ENCODE results near the gene NDUFS3.
"Not testable (repeated sequence)": the region's sequence is repeated elsewhere in the genome, so short reads cannot be mapped to it uniquely, and the experiment has no call there.

Gene NDUFS3

DNA sequence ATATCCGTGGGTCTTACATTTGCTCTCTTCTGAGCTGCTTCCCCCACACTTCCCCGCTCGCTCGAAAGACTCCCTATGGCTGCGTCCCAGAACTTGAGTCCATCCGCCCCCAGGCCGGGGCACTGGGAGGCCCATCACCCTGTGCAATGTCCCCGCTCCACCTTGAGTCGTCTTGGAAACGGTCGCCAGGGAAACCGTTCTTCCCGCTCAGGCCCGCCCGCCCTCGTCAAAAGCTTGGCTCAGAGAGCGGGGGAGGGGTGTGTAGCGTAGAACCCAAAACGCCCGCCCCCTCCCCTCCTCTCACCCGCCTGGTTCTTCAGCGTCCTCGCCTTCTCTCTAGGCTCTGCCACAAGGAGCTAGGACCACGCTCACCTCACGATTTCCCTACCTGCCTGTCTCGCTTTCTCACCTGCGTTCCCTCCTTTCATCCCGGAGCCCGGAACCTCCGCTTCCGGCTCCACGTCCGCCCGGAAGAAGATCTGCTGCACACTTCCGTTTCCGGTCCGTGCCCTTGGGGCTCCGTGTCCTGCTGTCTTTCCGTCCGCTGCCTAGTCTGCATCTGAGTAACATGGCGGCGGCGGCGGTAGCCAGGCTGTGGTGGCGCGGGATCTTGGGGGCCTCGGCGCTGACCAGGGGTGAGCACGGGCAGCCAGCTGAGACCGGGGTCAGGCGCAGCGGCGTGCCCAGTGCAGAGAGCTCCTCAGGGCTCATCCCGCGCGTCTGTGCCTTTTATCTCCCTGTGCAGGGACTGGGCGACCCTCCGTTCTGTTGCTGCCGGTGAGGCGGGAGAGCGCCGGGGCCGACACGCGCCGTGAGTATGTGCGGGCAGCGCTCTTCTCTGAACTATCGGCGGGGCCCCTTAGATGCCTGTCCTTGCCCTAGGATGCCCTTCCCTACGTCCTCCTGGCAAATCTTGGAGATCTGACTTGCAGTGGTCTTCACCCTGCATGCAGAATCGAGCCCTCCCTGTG is at the start of gene NDUFS3, which contains the start of gene KBTBD4:
NDUFS3 (plus strand) TSS at position 551 of the 971 bp plus-strand sequence; CDS start at position 569, 18 bp downstream.
KBTBD4 (minus strand) TSS at position 447 of the 971 bp plus-strand sequence; CDS start at position 428, 19 bp downstream.
- peak; percentile 68 to 90 (median 80) for DNase-seq (ENCODE audit: low read depth in 3 of 3, low spot score in 1 of 3)

GRCh38 chr11:47529951-47530350 is 48.9 kb upstream of the NDUFS3 start:
- DNase-seq (ENCODE audit: low read depth in 3 of 3, low spot score in 1 of 3), result no peak

- DNase-seq (ENCODE audit: low read depth in 3 of 3, low spot score in 1 of 3), result not testable (repeated sequence)
Observed at GRCh38 chr11:47530721-47531120, 48.2 kb upstream of the NDUFS3 start.

- no peak for DNase-seq (ENCODE audit: low read depth in 3 of 3, low spot score in 1 of 3)
Observed at GRCh38 chr11:47531666-47532065, 47.2 kb upstream of the NDUFS3 start.

- DNase-seq (ENCODE audit: low read depth in 3 of 3, low spot score in 1 of 3), result no peak
Observed at GRCh38 chr11:47532597-47533213, 46.2 kb upstream of the NDUFS3 start.

DNA sequence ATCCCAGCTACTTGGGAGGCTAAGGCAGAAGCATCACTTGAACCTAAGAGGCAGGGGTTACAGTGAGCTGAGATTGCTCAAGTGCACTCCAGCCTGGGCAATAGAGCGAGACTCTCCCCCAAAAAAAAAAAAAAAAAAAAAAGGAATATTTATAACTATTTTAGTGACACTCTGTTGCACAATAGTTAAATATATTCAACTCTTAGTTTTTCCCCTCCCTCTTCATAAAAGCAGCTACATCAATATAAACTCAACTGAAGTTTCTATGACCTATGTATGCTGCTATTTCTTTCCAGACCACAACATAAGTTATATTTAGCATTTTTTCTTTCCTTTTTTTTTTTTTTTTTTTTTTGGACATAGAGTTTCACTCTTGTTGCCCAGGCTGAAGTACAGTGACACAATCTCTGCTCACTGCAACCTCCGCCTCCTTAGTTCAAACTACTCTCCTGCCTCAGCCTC is 45.2 kb upstream of the NDUFS3 start:
- no peak for DNase-seq (ENCODE audit: low read depth in 3 of 3, low spot score in 1 of 3)

- DNase-seq (ENCODE audit: low read depth in 3 of 3, low spot score in 1 of 3), result no peak
Observed at GRCh38 chr11:47534704-47535251, 44.1 kb upstream of the NDUFS3 start.

- DNase-seq (ENCODE audit: low read depth in 3 of 3, low spot score in 1 of 3), result no peak
Observed at GRCh38 chr11:47536915-47537314, 42.0 kb upstream of the NDUFS3 start.

DNA sequence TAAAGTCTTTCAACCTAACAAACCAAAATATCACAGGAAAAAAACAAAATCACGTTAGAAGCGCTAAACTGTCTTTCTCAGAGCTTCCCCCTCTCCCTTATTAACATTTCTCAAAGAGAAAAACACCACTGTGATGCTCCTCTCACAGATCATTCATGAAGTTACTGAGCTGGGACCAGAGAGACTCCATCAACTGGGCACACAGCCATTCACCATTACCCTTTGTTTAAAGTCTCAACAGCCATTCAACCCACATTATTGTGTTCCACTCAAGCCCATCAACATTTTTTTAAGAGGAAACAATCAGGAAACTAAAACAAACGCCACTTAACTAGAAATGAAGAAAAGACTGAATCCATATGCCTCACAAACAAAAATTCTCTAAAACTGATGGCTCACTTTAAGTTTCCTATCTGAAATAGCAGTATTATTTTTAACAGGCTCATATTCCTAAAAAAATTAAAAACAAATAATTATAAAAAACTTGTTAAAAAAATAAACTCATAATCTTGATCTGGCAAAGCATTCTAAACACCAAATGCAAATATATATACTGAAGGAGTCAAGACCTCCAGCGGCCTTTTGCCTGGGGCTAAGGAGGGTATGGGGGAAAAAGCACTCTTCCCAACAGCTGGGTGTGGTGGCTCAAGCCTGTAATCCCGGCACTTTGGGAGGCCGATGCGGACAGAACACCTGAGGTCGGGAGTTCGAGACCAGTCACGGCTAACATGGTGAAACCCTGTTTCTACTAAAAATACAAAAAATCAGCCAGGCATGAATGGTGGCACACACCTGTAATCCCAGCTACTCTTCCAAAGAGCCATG is 39.9 kb upstream of the NDUFS3 start:
- DNase-seq (ENCODE audit: low read depth in 3 of 3, low spot score in 1 of 3), result no peak

DNA sequence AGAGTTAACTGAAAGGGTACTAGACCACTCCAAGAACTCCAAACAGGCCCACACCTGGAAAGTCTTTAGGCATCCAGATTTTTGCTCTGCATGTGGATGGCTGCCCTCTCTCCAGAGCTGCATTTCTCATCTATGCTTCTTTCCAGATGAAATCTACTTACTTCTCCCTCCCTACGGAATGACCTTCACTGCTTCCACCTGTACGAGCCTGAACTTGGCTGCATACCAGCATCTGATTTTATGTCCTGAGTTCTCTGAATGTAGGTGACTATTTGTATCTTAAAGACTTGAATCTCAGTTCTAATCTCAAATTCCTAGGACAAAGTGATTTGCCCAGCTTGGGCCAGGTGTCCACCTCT is 39.2 kb upstream of the NDUFS3 start:
- DNase-seq (ENCODE audit: low read depth in 3 of 3, low spot score in 1 of 3), result no peak

DNA sequence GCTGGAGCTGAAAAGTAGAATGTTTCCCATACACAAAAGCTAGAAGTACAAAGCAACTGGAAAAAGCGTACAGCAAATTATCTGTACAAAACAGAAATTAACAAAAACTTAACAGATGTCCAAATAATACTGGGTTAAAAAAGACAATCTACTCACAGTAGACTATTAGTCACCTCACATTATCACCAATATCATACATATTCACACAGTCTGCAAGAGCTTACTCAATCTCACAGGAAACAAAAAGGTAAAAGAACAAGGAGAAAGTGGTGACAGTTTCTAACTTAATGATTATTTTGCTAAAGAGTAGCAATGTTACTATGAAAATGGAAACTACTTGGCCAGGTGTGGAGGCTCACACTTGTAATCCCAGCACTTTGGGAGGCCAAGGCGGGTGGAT is 37.8 kb upstream of the NDUFS3 start:
- DNase-seq (ENCODE audit: low read depth in 3 of 3, low spot score in 1 of 3), result no peak

- no peak for DNase-seq (ENCODE audit: low read depth in 3 of 3, low spot score in 1 of 3)
Observed at GRCh38 chr11:47545298-47545697, 33.6 kb upstream of the NDUFS3 start.

GRCh38 chr11:47546274-47546673 is 32.6 kb upstream of the NDUFS3 start:
- not testable (repeated sequence) for DNase-seq (ENCODE audit: low read depth in 3 of 3, low spot score in 1 of 3)

DNA sequence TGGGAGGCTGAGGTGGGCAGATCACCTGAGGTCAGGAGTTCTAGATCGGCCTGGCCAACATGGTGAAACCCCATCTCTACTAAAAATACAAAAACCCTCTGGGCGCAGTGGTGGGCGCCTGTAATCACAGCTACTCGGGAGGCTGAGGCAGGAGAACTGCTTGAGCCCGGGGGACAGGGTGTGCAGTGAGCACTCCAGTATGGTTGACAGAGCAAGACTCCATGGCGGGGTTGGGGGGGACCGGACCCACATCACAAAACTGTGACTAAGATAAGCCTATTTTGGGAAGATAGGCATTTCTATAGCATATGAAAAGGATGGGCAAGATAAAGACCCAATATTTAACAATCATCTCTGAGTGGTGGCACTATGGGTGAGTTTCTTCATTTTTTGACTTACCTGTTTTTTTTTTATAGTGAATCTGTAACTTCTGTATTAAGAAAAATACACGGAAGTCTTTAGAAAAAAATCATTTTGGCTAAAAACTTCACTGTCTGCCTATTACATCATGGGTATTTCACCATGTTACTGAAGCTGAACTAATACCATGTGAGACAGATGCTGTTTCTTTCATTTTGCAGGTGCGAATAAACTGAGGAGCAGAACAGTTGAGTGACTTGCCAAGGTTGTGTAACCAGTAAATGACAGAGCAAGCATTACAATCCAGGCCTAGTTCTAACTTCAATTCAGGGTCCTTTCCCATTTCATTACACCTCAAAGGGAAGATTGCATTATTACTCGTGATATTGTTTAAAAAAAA is 28.4 kb upstream of the NDUFS3 start:
- no peak for DNase-seq (ENCODE audit: low read depth in 3 of 3, low spot score in 1 of 3)

DNA sequence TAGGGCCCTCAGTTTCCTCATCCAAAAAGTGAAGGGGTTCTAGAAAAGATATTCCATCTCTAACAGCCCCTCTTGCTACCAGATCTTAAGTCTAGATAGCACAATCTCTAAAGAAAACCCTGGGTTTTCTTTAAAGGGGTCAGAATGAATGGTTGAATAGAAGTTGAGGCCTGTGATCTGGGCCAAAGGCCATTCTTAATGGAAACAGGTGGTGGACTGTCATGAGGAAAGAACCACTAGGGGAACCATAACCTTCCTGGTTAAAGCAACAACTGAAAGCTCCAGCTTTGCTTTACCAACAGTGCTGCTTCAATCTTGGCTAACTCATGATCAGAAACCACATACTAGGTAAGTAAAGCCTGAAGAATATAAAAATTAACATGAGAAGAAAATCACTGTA is 27.8 kb upstream of the NDUFS3 start:
- no peak for DNase-seq (ENCODE audit: low read depth in 3 of 3, low spot score in 1 of 3)

GRCh38 chr11:47552056-47552565 is 26.8 kb upstream of the NDUFS3 start:
- DNase-seq (ENCODE audit: low read depth in 3 of 3, low spot score in 1 of 3), result no peak

GRCh38 chr11:47552566-47553405 is 26.1 kb upstream of the NDUFS3 start, which contains the start of gene CELF1:
TSS of gene CELF1 (minus strand) at chr11:47553132. CDS start at chr11:47499523, 53,609 bp downstream.
- DNase-seq (ENCODE audit: low read depth in 3 of 3, low spot score in 1 of 3), result peak; percentile 76 to 83 (median 80)

GRCh38 chr11:47553406-47553743 is 25.5 kb upstream of the NDUFS3 start:
- DNase-seq (ENCODE audit: low read depth in 3 of 3, low spot score in 1 of 3), result no peak

DNA sequence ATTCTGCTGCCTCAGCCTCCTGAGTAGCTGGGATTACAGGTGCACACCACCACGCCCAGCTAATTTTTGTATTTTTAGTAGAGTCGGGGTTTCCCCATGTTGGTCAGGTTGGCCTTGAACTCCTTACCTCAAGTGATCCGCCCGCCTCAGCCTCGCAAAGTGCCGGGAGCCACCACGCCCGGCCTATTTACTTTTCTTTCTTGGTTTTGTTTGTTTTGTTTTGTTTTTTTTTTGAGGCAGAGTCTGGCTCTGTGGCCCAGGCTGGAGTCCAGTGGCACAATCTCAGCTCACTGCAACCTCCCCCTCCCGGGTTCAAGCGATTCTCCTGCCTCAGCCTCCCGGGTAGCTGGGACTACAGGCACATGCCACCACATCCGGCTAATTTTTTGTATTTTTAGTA is 21.9 kb upstream of the NDUFS3 start:
- not testable (repeated sequence) for DNase-seq (ENCODE audit: low read depth in 3 of 3, low spot score in 1 of 3)

Data from stimulated activated CD4-positive, alpha-beta T cell treated with anti-CD3 and anti-CD28 coated beads, TNF-alpha, amount 100 ng/mL, for 1 hour (primary cell).